ENCODE results near the gene CPO. TPM values are rescaled to one million over a fixed set of nuclear protein-coding genes. Genes with fewer than 3 reads are reported as not detected.

Gene CPO
- total RNA-seq (2021; ENCODE audit: unreplicated experiment) (0.32 TPM), Bru-seq, nascent RNA (percentile 29 among the genes with signal in this experiment), BruChase-seq, experiment 1, labeled RNA remaining after a 6-hour chase (percentile 48 among the genes with signal in this experiment), BruChase-seq, experiment 2, labeled RNA remaining after a 2-hour chase (percentile 45 among the genes with signal in this experiment)
- polyA plus RNA-seq (2012), result 0.07 TPM in 1 of 2 replicates, not detected in the other
- long read RNA-seq, result 0 reads

GRCh38 chr2:206939340-206939739, at the start of gene CPO:
Gene CPO (plus strand): TSS chr2:206939518. CDS start chr2:206939600, 82 bp downstream.
- Histone ChIP-seq H2AFZ (ENCODE audit: low read depth, low read length, poor library complexity, severe bottlenecking) (no peak within 1 kb of the TSS), H3K79me2 (ENCODE audit: insufficient read depth, low read length) (no peaks in the 10 kb centered on the region), H3K9me3 (ENCODE audit: control insufficient read depth in 1 of 2, insufficient read depth in 1 of 2, low read depth in 1 of 2, low read length in 2 of 2) (no peaks in the 10 kb centered on the region), H3K9me2 (ENCODE audit: insufficient read depth) (no peaks in the 10 kb centered on the region), H3K27ac (ENCODE audit: low read depth, low read length) (no peak within 1 kb of the TSS), H3K4me2 (ENCODE audit: low read length) (no peak within 1 kb of the TSS), H3K4me3 (replicated peaks in 1 of 2; ENCODE audit: low read depth in 1 of 2, low read length in 2 of 2) (no peak within 1 kb of the TSS), H3K9ac (ENCODE audit: low read length) (no peak within 1 kb of the TSS), H4K20me1 (ENCODE audit: insufficient read depth) (no peaks in the 10 kb centered on the region), H3K36me3 (ENCODE audit: control insufficient read depth in 1 of 2, insufficient read depth in 2 of 2, low read length in 2 of 2) (no peaks in the 10 kb centered on the region), H3K27me3 (ENCODE audit: insufficient read depth, low read length) (no peaks in the 10 kb centered on the region), H3K4me1 (ENCODE audit: control insufficient read depth in 1 of 2, insufficient read depth in 2 of 2, low read length in 2 of 2) (no peaks in the 10 kb centered on the region)
- ATAC-seq, result no peak
- no peak for DNase-seq (ENCODE audit: low read depth, low spot score)
- ChIA-PET POLR2A (no interaction called here), CTCF (no interaction called here), RAD21 (ENCODE audit: low non-redundant PET in 1 of 2, low total read pairs in 2 of 2, uncharacterized antibody in 2 of 2, unreplicated experiment in 2 of 2) (no interaction called here)
- TF ChIP-seq EZH2phosphoT487 (IDR thresholded peaks at IDR 0.05; ENCODE audit: borderline replicate concordance) (no peak), FOSL1 (IDR thresholded peaks at IDR 0.05; ENCODE audit: low read depth) (no peak), SRF (IDR thresholded peaks at IDR 0.05; ENCODE audit: low read depth) (no peak), REST (IDR thresholded peaks at IDR 0.05; ENCODE audit: low read depth) (no peak), ZFX (IDR thresholded peaks at IDR 0.05) (no peak), ZBTB33 (IDR thresholded peaks at IDR 0.05; ENCODE audit: extremely low read depth, insufficient replicate concordance, low read length) (no peak), MAX (IDR thresholded peaks at IDR 0.05) (no peak), ATF3 (IDR thresholded peaks at IDR 0.05) (no peak), POLR2AphosphoS5 (IDR thresholded peaks at IDR 0.05; ENCODE audit: low read depth, low read length) (no peak), CBX3 (IDR thresholded peaks at IDR 0.05; ENCODE audit: low read depth) (no peak), ZNF274 (IDR thresholded peaks at IDR 0.05; ENCODE audit: low read depth, low read length) (no peak), TCF7L2 (IDR thresholded peaks at IDR 0.05; ENCODE audit: borderline replicate concordance, extremely low read depth, insufficient read depth, insufficient read length) (no peak), ELF1 (IDR thresholded peaks at IDR 0.05; ENCODE audit: borderline replicate concordance, low read depth) (no peak), JUND (IDR thresholded peaks at IDR 0.05) (no peak), EGR1 (IDR thresholded peaks at IDR 0.05; ENCODE audit: low read depth) (no peak), SIN3A (IDR thresholded peaks at IDR 0.05; ENCODE audit: low read depth) (no peak), RAD21 (IDR thresholded peaks at IDR 0.05; ENCODE audit: low read depth) (no peak)
- BruUV-seq (replicated peaks), result no TSS peak
- intact Hi-C loops (cut with micrococcal nuclease), result no loop called here

Measured in HCT116 (cell line).